Endothelial cell of umbilical vein (primary cell): ENCODE measurements around the gene P2RY8. TPM values are rescaled to one million over a fixed set of nuclear protein-coding genes. Genes with fewer than 3 reads are reported as not detected.

Source experiments
- BruUV-seq: library from RNA; stranded (reverse); fragments of 400-500 nt; replicated peaks from 2 replicates; lab custom pipeline; 2021; lab: Mats Ljungman, UMichigan
- CTCF ChIA-PET: fragments of 300-600, 350-600 bp; sonication (Branson Sonifier 250); formaldehyde crosslinking; loops from one replicate; lab custom pipeline; 2021; ENCODE audit warnings: antibody characterized with exemption, inconsistent platforms; lab: Charles Lee
- POLR2A ChIA-PET: fragments of 300-600, 350-600 bp; sonication (Branson Sonifier 250); formaldehyde crosslinking; loops from one replicate; lab custom pipeline; 2021; ENCODE audit warnings: antibody characterized with exemption, inconsistent platforms; lab: Charles Lee
- DNase-seq: peaks from one replicate; pipeline ENCODE4 v3.0.0-alpha.2; 2011; ENCODE audit warnings: low read depth, low spot score
- FAIRE-seq: peaks from 2 replicates; lab custom pipeline; 2011; peaks lifted over from hg19 to GRCh38; lab: Jason Lieb, UNC
- H2AFZ ChIP-seq: 2 replicates; pipeline ENCODE4 v1.6.0; 2012; ENCODE audit warnings: low read depth, low read length, control low read depth, inconsistent platforms
- H3K27ac ChIP-seq: 2 replicates; pipeline ENCODE4 v1.5.1; 2011; ENCODE audit warnings: low read depth, mild to moderate bottlenecking, control low read depth, low read length, moderate library complexity; ENCODE audit not compliant: insufficient read depth
- H3K27me3 ChIP-seq, 2 experiments: 2 replicates each; pipeline versions ENCODE4 v1.6.0 to v1.6.1; 2011; ENCODE audit warnings: low read length in 2 of 2, mixed read lengths in 1 of 2; ENCODE audit not compliant: control insufficient read depth in 2 of 2, insufficient read depth in 2 of 2
- H3K36me3 ChIP-seq, 2 experiments: 2 replicates in 1 of 2; 3 replicates in 1 of 2; pipeline ENCODE4 v1.5.1; 2011; ENCODE audit warnings: low read length in 2 of 2, mild to moderate bottlenecking in 1 of 2, moderate library complexity in 1 of 2; ENCODE audit not compliant: control insufficient read depth in 2 of 2, insufficient read depth in 2 of 2; ENCODE audit errors: extremely low read depth in 1 of 2
- H3K4me1 ChIP-seq: 3 replicates; pipeline ENCODE4 v1.5.1; 2011; ENCODE audit warnings: mild to moderate bottlenecking, low read length; ENCODE audit not compliant: control insufficient read depth, insufficient read depth; ENCODE audit errors: extremely low read depth
- H3K4me2 ChIP-seq: 2 replicates; pipeline ENCODE4 v1.6.1; 2011; ENCODE audit warnings: low read length, control low read depth, mixed read lengths; ENCODE audit not compliant: insufficient read depth
- H3K4me3 ChIP-seq, 3 experiments: fragments of 200-600 bp in 1 of 3; sonication (generic), shearing (Covaris generic) in 1 of 3; replicated peaks in 1 of 3; 2 replicates each; pipeline ENCODE4 v1.5.1; 2011 to 2016; ENCODE audit warnings: control low read depth in 3 of 3, low read length in 3 of 3, mild to moderate bottlenecking in 2 of 3, inconsistent platforms in 1 of 3, low read depth in 1 of 3, moderate library complexity in 1 of 3; ENCODE audit not compliant: insufficient read depth in 1 of 3
- H3K79me2 ChIP-seq: 2 replicates; pipeline ENCODE4 v1.6.0; 2012; ENCODE audit warnings: low read length, inconsistent platforms; ENCODE audit not compliant: control insufficient read depth, insufficient read depth
- H3K9ac ChIP-seq: replicated peaks from 2 replicates; pipeline ENCODE3; 2011; ENCODE audit warnings: low read length, control low read depth; ENCODE audit not compliant: insufficient read depth; ENCODE audit errors: extremely low read depth
- H3K9me1 ChIP-seq: replicated peaks from 3 replicates; pipeline ENCODE4 v1.6.0; 2011; ENCODE audit warnings: mild to moderate bottlenecking, low read length; ENCODE audit not compliant: control insufficient read depth, insufficient read depth; ENCODE audit errors: extremely low read depth
- H3K9me3 ChIP-seq: replicated peaks from 2 replicates; pipeline ENCODE4 v1.5.1; 2012; ENCODE audit warnings: low read length, inconsistent platforms; ENCODE audit not compliant: control insufficient read depth, insufficient read depth
- H4K20me1 ChIP-seq: replicated peaks from 2 replicates; pipeline ENCODE3; 2011; ENCODE audit warnings: mild to moderate bottlenecking, low read length; ENCODE audit not compliant: control insufficient read depth, insufficient read depth; ENCODE audit errors: extremely low read depth
- CTCF ChIP-seq, 2 donors: IDR thresholded peaks; 1 replicate in 1 of 2; 2 replicates in 1 of 2; pipeline ENCODE4 v1.5.1; 2011; ENCODE audit warnings: low read length in 2 of 2, mild to moderate bottlenecking in 2 of 2, moderate library complexity in 2 of 2, control low read depth in 1 of 2, inconsistent platforms in 1 of 2, low read depth in 1 of 2; ENCODE audit not compliant: insufficient read depth in 1 of 2; ENCODE audit errors: extremely low read depth in 1 of 2
- FOS ChIP-seq: IDR thresholded peaks from 2 replicates; pipeline ENCODE4 v1.6.1; 2011; ENCODE audit warnings: mild to moderate bottlenecking, low read length, moderate library complexity, borderline replicate concordance; ENCODE audit not compliant: insufficient read depth
- JUN ChIP-seq: IDR thresholded peaks from 2 replicates; pipeline ENCODE4 v1.6.1; 2011; ENCODE audit warnings: borderline replicate concordance, low read depth; ENCODE audit not compliant: insufficient read length, insufficient read depth
- MAX ChIP-seq: IDR thresholded peaks from 2 replicates; pipeline ENCODE4 v1.6.1; 2011; ENCODE audit not compliant: insufficient read depth, insufficient read length
- MYC ChIP-seq: IDR thresholded peaks from one replicate; pipeline ENCODE4 v1.6.1; 2011; ENCODE audit warnings: mild to moderate bottlenecking, low read depth, low read length
- POLR2A ChIP-seq: IDR thresholded peaks from 2 replicates; pipeline ENCODE4 v1.6.1; 2012; ENCODE audit warnings: low read depth, mild to moderate bottlenecking, control low read depth, low read length
- dilution Hi-C: fragments of 300-500 bp; cut with MboI; formaldehyde crosslinking; loops from one replicate; pipeline ENCODE4 v1.15.0; 2019; ENCODE audit warnings: low sequenced_read_pairs; ENCODE audit not compliant: extremely low pct_ligation_motif_present
- intact Hi-C: fragments of 100-400 bp; cut with micrococcal nuclease; formaldehyde crosslinking; loops from one replicate; pipeline ENCODE4 v1.10.0; 2022
- polyA plus RNA-seq, 4 experiments: library from polyadenylated mRNA; depleted of rRNA in 3 of 4; stranded (reverse) in 3 of 4; unstranded in 1 of 4; fragments of >200 nt; gene quantifications; 2 replicates each; pipeline versions ENCODE4 v1.2.1 to v1.2.3, GENCODE V29; 2011 to 2012; ENCODE audit warnings: missing spikeins in 1 of 4
- total RNA-seq: library from RNA; stranded (reverse); gene quantifications from 2 replicates; pipeline ENCODE4 v1.2.3, GENCODE V29; 2021

The P2RY8 gene
- total and polyA plus RNA-seq, 2 donors (not counting 3 experiments of a cell fraction or from before 2014, with no cell fraction given), result not detected

- Histone ChIP-seq H3K9ac (no peak overlapping the region), H3K27ac (no peak overlapping the region), H3K27me3 (no peaks in the 10 kb centered on the region), H3K9me3 (no peaks in the 10 kb centered on the region), H3K36me3 (no peaks in the 10 kb centered on the region), H2AFZ (no peak overlapping the region), H3K9me1 (no peaks in the 10 kb centered on the region), H3K79me2 (no peaks in the 10 kb centered on the region), H3K4me1 (no peaks in the 10 kb centered on the region), H4K20me1 (no peaks in the 10 kb centered on the region), H3K4me3 (no peak overlapping the region), H3K4me2 (no peak overlapping the region)
- ChIA-PET CTCF (no interaction called here), POLR2A (no interaction called here)
- TF ChIP-seq MAX (no peak), FOS (no peak)
- FAIRE-seq (no peak), DNase-seq (no peak)
- intact Hi-C loops (no loop called here), dilution Hi-C loops (no loop called here)
- no TSS peak for BruUV-seq
These were observed 2.5 kb downstream of the P2RY8 start for GRCh38 chrX:1534301-1535168.

GRCh38 chrX:1533058-1533457, 3.9 kb downstream of the P2RY8 start:
- intact Hi-C loops, result no loop called here
- no peak for FAIRE-seq
- POLR2A ChIA-PET, result no interaction called here

More at GRCh38 chrX:1533058-1533457, 3.9 kb downstream of the P2RY8 start:
- Histone ChIP-seq H3K79me2 (no peaks in the 10 kb centered on the region), H3K9me1 (no peaks in the 10 kb centered on the region), H3K36me3 (no peaks in the 10 kb centered on the region), H4K20me1 (no peaks in the 10 kb centered on the region), H3K27ac (no peak overlapping the region), H3K9me3 (no peaks in the 10 kb centered on the region), H2AFZ (no peak overlapping the region), H3K4me1 (no peaks in the 10 kb centered on the region), H3K27me3 (no peaks in the 10 kb centered on the region), H3K4me3 (no peak overlapping the region), H3K9ac (no peak overlapping the region), H3K4me2 (no peak overlapping the region)
- no TSS peak for BruUV-seq
- dilution Hi-C loops, result no loop called here
- CTCF ChIA-PET, result no interaction called here
- no peak for TF ChIP-seq MYC
- TF ChIP-seq FOS, result no peak
- no peak for TF ChIP-seq MAX
- no peak for TF ChIP-seq POLR2A
- TF ChIP-seq CTCF (IDR thresholded peaks at IDR 0.05; ENCODE audit: extremely low read depth in 1 of 2, insufficient read depth in 1 of 2, low read depth in 1 of 2, low read length in 2 of 2), result no peak
- no peak for TF ChIP-seq JUN
- no peak for DNase-seq
